CD4-positive, alpha-beta T cell (primary cell): Measurements from ENCODE around the gene LINGO4. TPM values are rescaled to one million over a fixed set of nuclear protein-coding genes. Genes with fewer than 3 reads are reported as not detected.
"Not testable (repeated sequence)": the region's sequence is repeated elsewhere in the genome, so short reads cannot be mapped to it uniquely, and the experiment has no call there.

Source experiments
- ATAC-seq: fragments of 200-7000 bp; cut with Tn5 transposase; one replicate; pipeline ENCODE4 v1.10.0; 2022; ENCODE audit warnings: mild to moderate bottlenecking; ENCODE audit not compliant: poor library complexity
- CTCF ChIA-PET: fragments of 350-600 bp; sonication (Branson Sonifier 250); formaldehyde crosslinking; loops from one replicate; lab custom pipeline; 2021; ENCODE audit warnings: antibody characterized with exemption, inconsistent platforms; lab: Charles Lee
- POLR2A ChIA-PET: fragments of 350-600 bp; sonication (Branson Sonifier 250); formaldehyde crosslinking; loops from one replicate; lab custom pipeline; 2021; ENCODE audit warnings: antibody characterized with exemption, inconsistent platforms; lab: Charles Lee
- DNase-seq, 14 experiments: peaks; one replicate each; pipeline ENCODE4 v3.0.0-alpha.2; 2013 to 2020; ENCODE audit warnings: mixed read lengths in 2 of 14
- H3K27ac ChIP-seq, 2 donors: one replicate each; pipeline versions ENCODE4 v1.5.1 to v1.7.0; 2013; ENCODE audit warnings: low read length in 2 of 2, low read depth in 1 of 2, mild to moderate bottlenecking in 1 of 2
- H3K27me3 ChIP-seq, 2 experiments: 1 replicate in 1 of 2; 2 replicates in 1 of 2; pipeline versions ENCODE4 v1.6.1 to v1.7.0; 2013; ENCODE audit warnings: low read length in 2 of 2, control low read depth in 1 of 2, mild to moderate bottlenecking in 1 of 2, moderate library complexity in 1 of 2; ENCODE audit not compliant: insufficient read depth in 2 of 2, control insufficient read depth in 1 of 2
- H3K36me3 ChIP-seq: one replicate; pipeline ENCODE4 v1.6.1; 2013; ENCODE audit warnings: low read length, control low read depth; ENCODE audit not compliant: insufficient read depth
- H3K4me1 ChIP-seq: one replicate; pipeline ENCODE4 v1.6.1; 2013; ENCODE audit warnings: low read length, control low read depth; ENCODE audit not compliant: insufficient read depth
- H3K4me3 ChIP-seq: one replicate; pipeline ENCODE4 v1.5.1; 2013; ENCODE audit warnings: mild to moderate bottlenecking, low read length, moderate library complexity
- H3K9me3 ChIP-seq, 2 experiments: 1 replicate in 1 of 2; 2 replicates in 1 of 2; pipeline versions ENCODE4 v1.6.1 to v1.7.0; 2013; ENCODE audit warnings: low read length in 2 of 2, mild to moderate bottlenecking in 2 of 2, control low read depth in 1 of 2, moderate library complexity in 1 of 2; ENCODE audit not compliant: control insufficient read depth in 1 of 2, insufficient read depth in 1 of 2
- H3K27ac Mint-ChIP-seq: one replicate; pipeline ENCODE4 v1.8.0; 2020; ENCODE audit warnings: mixed read lengths
- H3K27me3 Mint-ChIP-seq: one replicate; pipeline ENCODE4 v1.8.0; 2021; ENCODE audit warnings: mixed read lengths
- H3K36me3 Mint-ChIP-seq: one replicate; pipeline ENCODE4 v1.8.0; 2021; ENCODE audit warnings: low read depth, mixed read lengths
- H3K4me1 Mint-ChIP-seq: one replicate; pipeline ENCODE4 v1.8.0; 2021; ENCODE audit warnings: low read depth, mixed read lengths
- H3K4me3 Mint-ChIP-seq: one replicate; pipeline ENCODE4 v1.8.0; 2020; ENCODE audit warnings: mild to moderate bottlenecking, mixed read lengths
- H3K9me3 Mint-ChIP-seq: one replicate; pipeline ENCODE4 v1.8.0; 2020; ENCODE audit warnings: mixed read lengths
- CTCF ChIP-seq: fragments of 200-600 bp; IDR thresholded peaks from one replicate; pipeline ENCODE4 v1.8.0; 2022; ENCODE audit warnings: antibody characterized with exemption, mild to moderate bottlenecking
- intact Hi-C, 2 experiments: fragments of 100-400 bp; cut with DNase I in 1 of 2; cut with micrococcal nuclease in 1 of 2; formaldehyde crosslinking; loops; one replicate each; pipeline versions ENCODE4 v1.15.1 to v1.9.0; 2023 to 2025; cut with DNase I, micrococcal nuclease
- total RNA-seq, 174 experiments: library from RNA in 2 of 174; stranded (reverse) in 2 of 174; gene quantifications; one replicate each; pipeline ENCODE4 v1.2.3 and lab custom pipeline; 2021 to 2026

LINGO4 gene
- total RNA-seq, 2 experiments from 2014 or later = 0.06 to 0.16 TPM

DNA sequence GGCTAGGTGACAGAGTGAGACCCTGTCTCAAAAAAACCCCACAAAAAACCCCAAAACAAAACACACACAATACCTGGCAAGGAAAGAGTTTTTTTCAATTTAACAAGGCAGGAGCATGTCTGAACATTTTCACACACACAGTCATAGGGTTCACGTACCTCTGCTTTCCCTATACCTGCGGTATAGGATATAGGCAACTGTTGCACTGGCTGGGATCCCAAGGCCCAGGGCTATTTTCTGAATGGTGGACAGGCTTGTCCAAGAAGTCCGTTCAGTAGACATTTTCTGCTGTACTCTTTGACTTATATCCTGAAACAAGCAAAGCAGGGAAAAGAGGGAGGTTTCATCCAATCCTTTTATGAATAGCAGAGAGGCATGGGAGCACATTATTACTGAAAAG, 22.5 kb downstream of the LINGO4 start:
- no peaks in the 10 kb centered on the region for H3K27me3 Mint-ChIP-seq
- no peak overlapping the region for H3K4me3 Mint-ChIP-seq

GRCh38 chr1:151782026-151782425, 23.2 kb downstream of the LINGO4 start:
- H3K9me3 Mint-ChIP-seq, POLR2A ChIA-PET, intact Hi-C loops, H3K4me3 Mint-ChIP-seq, H3K4me3 ChIP-seq, DNase-seq, H3K27ac ChIP-seq, H3K9me3 ChIP-seq, ATAC-seq, H3K4me1 ChIP-seq, H3K4me1 Mint-ChIP-seq, H3K27ac Mint-ChIP-seq, CTCF ChIA-PET, H3K27me3 Mint-ChIP-seq, H3K27me3 ChIP-seq: not testable (repeated sequence)
- H3K36me3 ChIP-seq = peaks cover 37% of the 10 kb centered on the region
- H3K36me3 Mint-ChIP-seq = peaks cover 39% of the 10 kb centered on the region

More for the DNA sequence above, 22.5 kb downstream of the LINGO4 start:
- Histone ChIP-seq H3K27ac (no peak overlapping the region), H3K36me3 (peaks cover 35% of the 10 kb centered on the region), H3K27me3 (no peaks in the 10 kb centered on the region), H3K4me1 (no peaks in the 10 kb centered on the region), H3K4me3 (no peak overlapping the region), H3K9me3 (no peaks in the 10 kb centered on the region)
- TF ChIP-seq CTCF = no peak
- DNase-seq (no peak), ATAC-seq (no peak)
- peaks cover 38% of the 10 kb centered on the region for H3K36me3 Mint-ChIP-seq
- POLR2A ChIA-PET = no interaction called here
- no peaks in the 10 kb centered on the region for H3K9me3 Mint-ChIP-seq
- H3K4me1 Mint-ChIP-seq = no peaks in the 10 kb centered on the region
- intact Hi-C loops = no loop called here
- CTCF ChIA-PET = no interaction called here
- no peak overlapping the region for H3K27ac Mint-ChIP-seq

GRCh38 chr1:151780736-151781135, 24.5 kb downstream of the LINGO4 start:
- POLR2A ChIA-PET = interaction anchor here (0.6 kb wide), 1 partner anchor 93 kb away, joined by 3 read pairs; no protein-coding TSS in a partner anchor
- peaks cover 52% of the 10 kb centered on the region for H3K36me3 Mint-ChIP-seq
- peaks cover 49% of the 10 kb centered on the region for H3K36me3 ChIP-seq
- H3K27me3 Mint-ChIP-seq, CTCF ChIA-PET, H3K9me3 Mint-ChIP-seq, H3K4me1 Mint-ChIP-seq, H3K27ac ChIP-seq, H3K9me3 ChIP-seq, DNase-seq, H3K27ac Mint-ChIP-seq, H3K27me3 ChIP-seq, H3K4me3 ChIP-seq, H3K4me1 ChIP-seq, intact Hi-C loops, H3K4me3 Mint-ChIP-seq, ATAC-seq: not testable (repeated sequence)

DNA sequence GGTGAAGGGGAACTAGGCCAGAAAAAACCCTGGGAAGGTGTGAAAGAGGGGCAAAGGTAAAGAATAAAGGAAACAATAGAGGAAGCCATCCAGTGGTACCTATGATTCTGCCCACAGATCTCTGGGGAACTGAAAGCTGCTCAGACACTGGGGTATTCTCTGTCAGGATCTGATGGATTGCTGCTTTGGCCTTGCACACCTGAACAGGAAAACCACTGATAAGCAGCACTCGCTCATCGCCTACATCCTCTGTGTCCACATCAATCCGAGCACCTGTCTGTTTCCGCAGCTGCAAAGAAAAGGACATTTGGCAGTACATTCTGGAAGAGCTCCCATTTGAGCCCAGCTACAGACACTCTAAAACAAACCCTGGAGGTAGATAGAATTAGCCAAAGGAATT, 25.4 kb downstream of the LINGO4 start:
- no peak overlapping the region for H3K4me3 Mint-ChIP-seq
- no peak for TF ChIP-seq CTCF
- no peaks in the 10 kb centered on the region for H3K4me1 Mint-ChIP-seq
- H3K9me3 Mint-ChIP-seq = no peaks in the 10 kb centered on the region
- DNase-seq (no peak), ATAC-seq (no peak)
- H3K4me3 ChIP-seq = no peak overlapping the region
- no peaks in the 10 kb centered on the region for H3K27me3 Mint-ChIP-seq
- no peak overlapping the region for H3K27ac Mint-ChIP-seq
- peaks cover 61% of the 10 kb centered on the region for H3K36me3 Mint-ChIP-seq
- ChIA-PET CTCF (no interaction called here), POLR2A (no interaction called here)
- H3K27me3 ChIP-seq = no peaks in the 10 kb centered on the region
- H3K9me3 ChIP-seq = no peaks in the 10 kb centered on the region
- intact Hi-C loops = no loop called here
- H3K27ac ChIP-seq = no peak overlapping the region
- no peaks in the 10 kb centered on the region for H3K4me1 ChIP-seq
- peaks cover 58% of the 10 kb centered on the region for H3K36me3 ChIP-seq
